K562 (cell line): ENCODE data around the gene FERMT3.

Experiments used
- HDAC1 ChIP-seq, 2 experiments: fragments of 450-650 bp; IDR thresholded peaks; 2 replicates each; pipeline ENCODE4 v1.6.1; 2016 to 2017; ENCODE audit warnings: inconsistent platforms in 1 of 2, mild to moderate bottlenecking in 1 of 2, moderate library complexity in 1 of 2
- MTA1 ChIP-seq: fragments of 450-650 bp; IDR thresholded peaks from 2 replicates; pipeline ENCODE4 v1.6.1; 2017; ENCODE audit warnings: borderline replicate concordance
- MYC ChIP-seq, 2 experiments: fragments of 250-450 bp in 1 of 2; sonication (Bioruptor Pico) in 1 of 2; IDR thresholded peaks; 2 replicates each; pipeline versions ENCODE4 v1.5.1 to v1.6.1; 2012 to 2021; ENCODE audit warnings: low read depth in 2 of 2, borderline replicate concordance in 1 of 2, improper control_type of control experiment in 1 of 2, low read length in 1 of 2, mild to moderate bottlenecking in 1 of 2, moderate library complexity in 1 of 2
- NFYB ChIP-seq: IDR thresholded peaks from 2 replicates; pipeline ENCODE4 v1.6.1; 2011; ENCODE audit warnings: mild to moderate bottlenecking, moderate library complexity; ENCODE audit not compliant: insufficient read length; ENCODE audit errors: extremely low read depth
- TCF3 ChIP-seq: sonication (generic); formaldehyde crosslinking; IDR thresholded peaks from 2 replicates; pipeline ENCODE4 v1.4.0; 2020; ENCODE audit warnings: mild to moderate bottlenecking, missing genetic modification reagents
- ZNF584 ChIP-seq: fragments of 200-800 bp; sonication (Bioruptor generic); IDR thresholded peaks from 2 replicates; pipeline ENCODE4 v1.6.1; 2016; ENCODE audit warnings: low read depth, mild to moderate bottlenecking, missing genetic modification characterization, missing compliant biosample characterization
- ZNF79 ChIP-seq: fragments of 250-450 bp; sonication (Bioruptor Pico); IDR thresholded peaks from 2 replicates; pipeline ENCODE4 v1.4.0; 2020; ENCODE audit warnings: low read depth, mild to moderate bottlenecking, moderate library complexity
- TF ChIP-seq, protein P1 (sequence below): sonication (generic); formaldehyde crosslinking; IDR thresholded peaks from 2 replicates; pipeline ENCODE4 v1.5.0; 2020; ENCODE audit warnings: missing genetic modification reagents
- TF ChIP-seq, protein P2 (sequence below), 3 experiments: IDR thresholded peaks in 2 of 3; conservative IDR thresholded peaks in 1 of 3; 2 replicates each; pipeline ENCODE4 v1.5.1; 2011 to 2012; ENCODE audit warnings: low read length in 3 of 3, mild to moderate bottlenecking in 3 of 3, control low read depth in 2 of 3, improper control_type of control experiment in 1 of 3, inconsistent platforms in 1 of 3, low read depth in 1 of 3, mixed read lengths in 1 of 3, moderate library complexity in 1 of 3; ENCODE audit not compliant: insufficient read depth in 2 of 3
- TF ChIP-seq, protein P3 (sequence below): fragments of 450-650 bp; IDR thresholded peaks from 2 replicates; pipeline ENCODE4 v1.6.1; 2016; ENCODE audit warnings: low read depth, mild to moderate bottlenecking, moderate library complexity

DNA sequence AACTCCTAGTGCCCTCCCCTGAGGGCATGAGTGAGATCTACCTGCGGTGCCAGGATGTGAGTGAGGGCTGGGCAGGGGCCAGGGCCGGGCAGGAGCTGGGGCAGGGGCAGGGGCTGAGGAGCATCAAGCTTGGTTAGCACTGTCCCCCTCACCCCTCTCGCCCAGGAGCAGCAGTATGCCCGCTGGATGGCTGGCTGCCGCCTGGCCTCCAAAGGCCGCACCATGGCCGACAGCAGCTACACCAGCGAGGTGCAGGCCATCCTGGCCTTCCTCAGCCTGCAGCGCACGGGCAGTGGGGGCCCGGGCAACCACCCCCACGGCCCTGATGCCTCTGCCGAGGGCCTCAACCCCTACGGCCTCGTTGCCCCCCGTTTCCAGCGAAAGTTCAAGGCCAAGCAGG, 13.8 kb downstream of the FERMT3 start:
- TF ChIP-seq NFYB (no peak), ZNF79 (CRISPR knock-in tag) (no peak), TCF3 (CRISPR knock-in tag) (no peak), ZNF584 (CRISPR knock-in tag) (no peak), HDAC1 (IDR thresholded peaks at IDR 0.05) (no peak), MTA1 (no peak), MYC (IDR thresholded peaks at IDR 0.05; ENCODE audit: low read depth, low read length) (no peak), MYC (CRISPR knock-in tag; IDR thresholded peaks at IDR 0.05; ENCODE audit: borderline replicate concordance, low read depth) (no peak)
- TF ChIP-seq, protein P1, sequence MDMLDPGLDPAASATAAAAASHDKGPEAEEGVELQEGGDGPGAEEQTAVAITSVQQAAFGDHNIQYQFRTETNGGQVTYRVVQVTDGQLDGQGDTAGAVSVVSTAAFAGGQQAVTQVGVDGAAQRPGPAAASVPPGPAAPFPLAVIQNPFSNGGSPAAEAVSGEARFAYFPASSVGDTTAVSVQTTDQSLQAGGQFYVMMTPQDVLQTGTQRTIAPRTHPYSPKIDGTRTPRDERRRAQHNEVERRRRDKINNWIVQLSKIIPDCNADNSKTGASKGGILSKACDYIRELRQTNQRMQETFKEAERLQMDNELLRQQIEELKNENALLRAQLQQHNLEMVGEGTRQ (CRISPR knock-in tag), result no peak
- TF ChIP-seq, protein P2, sequence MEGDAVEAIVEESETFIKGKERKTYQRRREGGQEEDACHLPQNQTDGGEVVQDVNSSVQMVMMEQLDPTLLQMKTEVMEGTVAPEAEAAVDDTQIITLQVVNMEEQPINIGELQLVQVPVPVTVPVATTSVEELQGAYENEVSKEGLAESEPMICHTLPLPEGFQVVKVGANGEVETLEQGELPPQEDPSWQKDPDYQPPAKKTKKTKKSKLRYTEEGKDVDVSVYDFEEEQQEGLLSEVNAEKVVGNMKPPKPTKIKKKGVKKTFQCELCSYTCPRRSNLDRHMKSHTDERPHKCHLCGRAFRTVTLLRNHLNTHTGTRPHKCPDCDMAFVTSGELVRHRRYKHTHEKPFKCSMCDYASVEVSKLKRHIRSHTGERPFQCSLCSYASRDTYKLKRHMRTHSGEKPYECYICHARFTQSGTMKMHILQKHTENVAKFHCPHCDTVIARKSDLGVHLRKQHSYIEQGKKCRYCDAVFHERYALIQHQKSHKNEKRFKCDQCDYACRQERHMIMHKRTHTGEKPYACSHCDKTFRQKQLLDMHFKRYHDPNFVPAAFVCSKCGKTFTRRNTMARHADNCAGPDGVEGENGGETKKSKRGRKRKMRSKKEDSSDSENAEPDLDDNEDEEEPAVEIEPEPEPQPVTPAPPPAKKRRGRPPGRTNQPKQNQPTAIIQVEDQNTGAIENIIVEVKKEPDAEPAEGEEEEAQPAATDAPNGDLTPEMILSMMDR (IDR thresholded peaks at IDR 0.05 in 2 of 3, conservative IDR thresholded peaks at IDR 0.05 in 1 of 3; ENCODE audit: insufficient read depth in 2 of 3, low read depth in 1 of 3, low read length in 3 of 3), result no peak
- TF ChIP-seq, protein P3, sequence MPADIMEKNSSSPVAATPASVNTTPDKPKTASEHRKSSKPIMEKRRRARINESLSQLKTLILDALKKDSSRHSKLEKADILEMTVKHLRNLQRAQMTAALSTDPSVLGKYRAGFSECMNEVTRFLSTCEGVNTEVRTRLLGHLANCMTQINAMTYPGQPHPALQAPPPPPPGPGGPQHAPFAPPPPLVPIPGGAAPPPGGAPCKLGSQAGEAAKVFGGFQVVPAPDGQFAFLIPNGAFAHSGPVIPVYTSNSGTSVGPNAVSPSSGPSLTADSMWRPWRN, result no peak
